KMS-11 (cell line): Measurements from ENCODE around the gene USF2.

Experiments used
- H2AFZ ChIP-seq: fragments of 200-600 bp; sonication (generic); 2 replicates; pipeline ENCODE4 v1.6.1; 2016; ENCODE audit warnings: antibody characterized with exemption, mixed run types, low read depth
- H3K27ac ChIP-seq: fragments of 200-600 bp; sonication (generic); 2 replicates; pipeline ENCODE4 v1.6.1; 2016; ENCODE audit warnings: mild to moderate bottlenecking, mixed run types
- H3K27me3 ChIP-seq: fragments of 200-600 bp; sonication (generic); 2 replicates; pipeline ENCODE4 v1.6.1; 2017; ENCODE audit warnings: mild to moderate bottlenecking, low read depth, mixed run types, moderate library complexity; ENCODE audit not compliant: insufficient read depth
- H3K36me3 ChIP-seq: fragments of 200-600 bp; sonication (generic); 2 replicates; pipeline ENCODE4 v1.6.1; 2017; ENCODE audit warnings: mild to moderate bottlenecking, mixed run types; ENCODE audit not compliant: insufficient read depth
- H3K4me1 ChIP-seq: fragments of 200-600 bp; sonication (generic); 2 replicates; pipeline ENCODE4 v1.6.1; 2016; ENCODE audit warnings: mild to moderate bottlenecking, low read depth, mixed run types; ENCODE audit not compliant: poor library complexity, severe bottlenecking
- H3K4me2 ChIP-seq: fragments of 200-600 bp; sonication (generic); 2 replicates; pipeline ENCODE4 v1.7.0; 2016; ENCODE audit warnings: mild to moderate bottlenecking, mixed run types
- H3K4me3 ChIP-seq: fragments of 200-600 bp; sonication (generic); IDR thresholded peaks from 2 replicates; pipeline ENCODE4 v1.6.1; 2017; ENCODE audit warnings: low read depth, low read length, mixed read lengths; ENCODE audit not compliant: insufficient read depth
- H3K79me2 ChIP-seq: fragments of 200-600 bp; sonication (generic); 2 replicates; pipeline ENCODE4 v1.6.1; 2016; ENCODE audit warnings: low read depth, mixed run types; ENCODE audit not compliant: insufficient read depth
- H3K9ac ChIP-seq: fragments of 200-600 bp; sonication (generic); 2 replicates; pipeline ENCODE4 v1.6.1; 2016; ENCODE audit warnings: mild to moderate bottlenecking, mixed run types
- H4K20me1 ChIP-seq: fragments of 200-600 bp; sonication (generic); 2 replicates; pipeline ENCODE4 v1.6.1; 2016; ENCODE audit warnings: mild to moderate bottlenecking, mixed run types; ENCODE audit not compliant: insufficient read depth
- TF ChIP-seq, protein P1 (sequence below): fragments of 200-600 bp; sonication (generic); conservative IDR thresholded peaks from 2 replicates; pipeline ENCODE4 v1.6.1; 2017; ENCODE audit warnings: low read depth, mild to moderate bottlenecking, antibody characterized with exemption, low read length, moderate library complexity, mixed read lengths

USF2 gene

DNA sequence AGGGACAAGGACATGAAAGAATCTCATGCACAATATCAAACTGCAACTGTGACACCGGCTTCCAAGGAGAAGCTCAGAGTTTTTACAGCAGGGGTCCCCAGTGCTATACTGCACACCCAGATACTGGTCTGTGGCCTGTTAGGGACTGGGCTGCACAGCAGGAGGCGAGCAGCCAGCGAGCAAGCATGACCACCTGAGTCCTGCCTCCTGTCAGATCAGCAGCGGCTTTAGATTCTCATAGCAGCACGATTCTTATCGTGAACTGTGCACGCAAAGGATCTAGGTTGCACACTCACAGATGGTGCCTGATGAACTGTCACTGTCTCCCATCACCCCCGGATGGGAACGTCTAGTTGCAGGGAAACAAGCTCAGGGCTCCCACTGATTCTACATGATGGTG, 47.1 kb downstream of the USF2 start:
- H2AFZ ChIP-seq, result no peak overlapping the region
- H3K79me2 ChIP-seq, result no peaks in the 10 kb centered on the region
- no peak overlapping the region for H3K4me2 ChIP-seq
- no peaks in the 10 kb centered on the region for H3K36me3 ChIP-seq
- H3K27ac ChIP-seq, result no peak overlapping the region
- no peak overlapping the region for H3K4me3 ChIP-seq
- no peaks in the 10 kb centered on the region for H3K4me1 ChIP-seq
- H4K20me1 ChIP-seq, result no peaks in the 10 kb centered on the region
- TF ChIP-seq, protein P1, sequence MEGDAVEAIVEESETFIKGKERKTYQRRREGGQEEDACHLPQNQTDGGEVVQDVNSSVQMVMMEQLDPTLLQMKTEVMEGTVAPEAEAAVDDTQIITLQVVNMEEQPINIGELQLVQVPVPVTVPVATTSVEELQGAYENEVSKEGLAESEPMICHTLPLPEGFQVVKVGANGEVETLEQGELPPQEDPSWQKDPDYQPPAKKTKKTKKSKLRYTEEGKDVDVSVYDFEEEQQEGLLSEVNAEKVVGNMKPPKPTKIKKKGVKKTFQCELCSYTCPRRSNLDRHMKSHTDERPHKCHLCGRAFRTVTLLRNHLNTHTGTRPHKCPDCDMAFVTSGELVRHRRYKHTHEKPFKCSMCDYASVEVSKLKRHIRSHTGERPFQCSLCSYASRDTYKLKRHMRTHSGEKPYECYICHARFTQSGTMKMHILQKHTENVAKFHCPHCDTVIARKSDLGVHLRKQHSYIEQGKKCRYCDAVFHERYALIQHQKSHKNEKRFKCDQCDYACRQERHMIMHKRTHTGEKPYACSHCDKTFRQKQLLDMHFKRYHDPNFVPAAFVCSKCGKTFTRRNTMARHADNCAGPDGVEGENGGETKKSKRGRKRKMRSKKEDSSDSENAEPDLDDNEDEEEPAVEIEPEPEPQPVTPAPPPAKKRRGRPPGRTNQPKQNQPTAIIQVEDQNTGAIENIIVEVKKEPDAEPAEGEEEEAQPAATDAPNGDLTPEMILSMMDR, result no peak
- H3K9ac ChIP-seq, result no peak overlapping the region
- peaks cover 16% of the 10 kb centered on the region for H3K27me3 ChIP-seq

DNA sequence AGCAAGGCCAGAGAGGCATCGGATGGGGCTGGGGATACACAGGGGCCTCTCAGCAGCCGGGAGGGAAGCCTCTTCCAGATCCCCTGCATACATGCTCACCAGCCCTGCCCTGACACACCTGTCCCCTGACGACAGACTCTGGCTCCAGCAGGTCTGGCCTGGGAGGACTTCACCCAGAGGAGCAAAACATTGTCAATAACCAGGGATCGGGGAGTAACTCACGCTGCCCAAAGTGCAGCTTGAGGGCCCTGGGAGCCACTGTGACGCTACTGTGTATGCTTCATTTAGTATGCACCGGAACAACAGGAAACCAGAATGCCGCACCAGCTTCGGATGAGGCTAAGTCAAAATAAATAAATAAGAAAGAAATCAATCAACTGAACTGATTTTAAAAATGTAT, 47.8 kb downstream of the USF2 start:
- Histone ChIP-seq H3K27ac (no peak overlapping the region), H2AFZ (no peak overlapping the region), H3K79me2 (no peaks in the 10 kb centered on the region), H4K20me1 (no peaks in the 10 kb centered on the region), H3K4me1 (no peaks in the 10 kb centered on the region), H3K4me2 (no peak overlapping the region), H3K9ac (no peak overlapping the region), H3K4me3 (no peak overlapping the region), H3K27me3 (peaks cover 22% of the 10 kb centered on the region), H3K36me3 (no peaks in the 10 kb centered on the region)
- TF ChIP-seq, protein P1, result no peak

GRCh38 chr19:35317464-35318043, 48.8 kb downstream of the USF2 start:
- no peak overlapping the region for H3K9ac ChIP-seq
- no peak overlapping the region for H3K4me2 ChIP-seq
- no peak overlapping the region for H2AFZ ChIP-seq

GRCh38 chr19:35318679-35319448, 50.1 kb downstream of the USF2 start:
- no peak overlapping the region for H2AFZ ChIP-seq
- peaks cover 32% of the 10 kb centered on the region for H3K27me3 ChIP-seq
- no peaks in the 10 kb centered on the region for H3K36me3 ChIP-seq
- TF ChIP-seq, protein P1, result no peak
- no peaks in the 10 kb centered on the region for H3K79me2 ChIP-seq
- no peaks in the 10 kb centered on the region for H4K20me1 ChIP-seq
- no peak overlapping the region for H3K4me2 ChIP-seq
- H3K27ac ChIP-seq, result no peak overlapping the region
- no peaks in the 10 kb centered on the region for H3K4me1 ChIP-seq
- no peak overlapping the region for H3K9ac ChIP-seq
- no peak overlapping the region for H3K4me3 ChIP-seq

More at GRCh38 chr19:35317464-35318043, 48.8 kb downstream of the USF2 start:
- peaks cover 28% of the 10 kb centered on the region for H3K27me3 ChIP-seq
- H3K79me2 ChIP-seq, result no peaks in the 10 kb centered on the region
- TF ChIP-seq, protein P1, result no peak
- H3K4me3 ChIP-seq, result no peak overlapping the region
- H3K4me1 ChIP-seq, result no peaks in the 10 kb centered on the region
- no peaks in the 10 kb centered on the region for H3K36me3 ChIP-seq
- H3K27ac ChIP-seq, result no peak overlapping the region
- H4K20me1 ChIP-seq, result no peaks in the 10 kb centered on the region
